ENCODE results near the gene NCOA1.

NCOA1 gene

GRCh38 chr2:24454294-24454693, 36.8 kb upstream of the NCOA1 start:
- POLR2A ChIA-PET = no interaction called here

GRCh38 chr2:24456599-24457556, 34.2 kb upstream of the NCOA1 start:
- CTCF ChIA-PET = interaction anchor here (1.4 to 1.5 kb wide), 2 partner anchors 11 to 371 kb away, joined by 5 read pairs; no protein-coding TSS in a partner anchor
- TF ChIP-seq, protein P1, sequence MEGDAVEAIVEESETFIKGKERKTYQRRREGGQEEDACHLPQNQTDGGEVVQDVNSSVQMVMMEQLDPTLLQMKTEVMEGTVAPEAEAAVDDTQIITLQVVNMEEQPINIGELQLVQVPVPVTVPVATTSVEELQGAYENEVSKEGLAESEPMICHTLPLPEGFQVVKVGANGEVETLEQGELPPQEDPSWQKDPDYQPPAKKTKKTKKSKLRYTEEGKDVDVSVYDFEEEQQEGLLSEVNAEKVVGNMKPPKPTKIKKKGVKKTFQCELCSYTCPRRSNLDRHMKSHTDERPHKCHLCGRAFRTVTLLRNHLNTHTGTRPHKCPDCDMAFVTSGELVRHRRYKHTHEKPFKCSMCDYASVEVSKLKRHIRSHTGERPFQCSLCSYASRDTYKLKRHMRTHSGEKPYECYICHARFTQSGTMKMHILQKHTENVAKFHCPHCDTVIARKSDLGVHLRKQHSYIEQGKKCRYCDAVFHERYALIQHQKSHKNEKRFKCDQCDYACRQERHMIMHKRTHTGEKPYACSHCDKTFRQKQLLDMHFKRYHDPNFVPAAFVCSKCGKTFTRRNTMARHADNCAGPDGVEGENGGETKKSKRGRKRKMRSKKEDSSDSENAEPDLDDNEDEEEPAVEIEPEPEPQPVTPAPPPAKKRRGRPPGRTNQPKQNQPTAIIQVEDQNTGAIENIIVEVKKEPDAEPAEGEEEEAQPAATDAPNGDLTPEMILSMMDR (IDR thresholded peaks at IDR 0.05; ENCODE audit: control extremely low read depth, extremely low read depth, low read depth, missing control alignments) = no peak

More at GRCh38 chr2:24454294-24454693, 36.8 kb upstream of the NCOA1 start:
- CTCF ChIA-PET = interaction anchor here (0.9 to 3.0 kb wide), 2 partner anchors 8 to 32 kb away, joined by 3 to 7 read pairs; no protein-coding TSS in a partner anchor
- no peak for DNase-seq (ENCODE audit: extremely low spot score)
- TF ChIP-seq, protein P1 (IDR thresholded peaks at IDR 0.05; ENCODE audit: control extremely low read depth, extremely low read depth, low read depth, missing control alignments) = no peak

GRCh38 chr2:24457696-24458386, 33.2 kb upstream of the NCOA1 start:
- TF ChIP-seq, protein P1 (IDR thresholded peaks at IDR 0.05; ENCODE audit: control extremely low read depth, extremely low read depth, low read depth, missing control alignments) = no peak
- ChIA-PET POLR2A (no interaction called here), CTCF (interaction anchor here (1.5 kb wide), 1 partner anchor 370 kb away, joined by 5 read pairs; no protein-coding TSS in a partner anchor)
- no peak for DNase-seq (ENCODE audit: extremely low spot score)

More at GRCh38 chr2:24456599-24457556, 34.2 kb upstream of the NCOA1 start:
- no peak for DNase-seq (ENCODE audit: extremely low spot score)
- POLR2A ChIA-PET = no interaction called here

GRCh38 chr2:24459224-24460161, 31.6 kb upstream of the NCOA1 start:
- DNase-seq (ENCODE audit: extremely low spot score) = no peak
- ChIA-PET CTCF (no interaction called here), POLR2A (no interaction called here)
- TF ChIP-seq, protein P1 (IDR thresholded peaks at IDR 0.05; ENCODE audit: control extremely low read depth, extremely low read depth, low read depth, missing control alignments) = no peak

GRCh38 chr2:24461685-24462084, 29.4 kb upstream of the NCOA1 start:
- ChIA-PET CTCF (interaction anchor here (0.5 to 2.1 kb wide), 3 partner anchors 9 to 1489 kb away, joined by 3 to 7 read pairs (median 3); no protein-coding TSS in a partner anchor), POLR2A (no interaction called here)
- DNase-seq (ENCODE audit: extremely low spot score) = no peak
- TF ChIP-seq, protein P1 (IDR thresholded peaks at IDR 0.05; ENCODE audit: control extremely low read depth, extremely low read depth, low read depth, missing control alignments) = no peak

Measured in GM10248 (cell line).